ENCODE measurements around the gene DPP6.
"Not testable (repeated sequence)": the region's sequence is repeated elsewhere in the genome, so short reads cannot be mapped to it uniquely, and the experiment has no call there.

DPP6 gene

DNA sequence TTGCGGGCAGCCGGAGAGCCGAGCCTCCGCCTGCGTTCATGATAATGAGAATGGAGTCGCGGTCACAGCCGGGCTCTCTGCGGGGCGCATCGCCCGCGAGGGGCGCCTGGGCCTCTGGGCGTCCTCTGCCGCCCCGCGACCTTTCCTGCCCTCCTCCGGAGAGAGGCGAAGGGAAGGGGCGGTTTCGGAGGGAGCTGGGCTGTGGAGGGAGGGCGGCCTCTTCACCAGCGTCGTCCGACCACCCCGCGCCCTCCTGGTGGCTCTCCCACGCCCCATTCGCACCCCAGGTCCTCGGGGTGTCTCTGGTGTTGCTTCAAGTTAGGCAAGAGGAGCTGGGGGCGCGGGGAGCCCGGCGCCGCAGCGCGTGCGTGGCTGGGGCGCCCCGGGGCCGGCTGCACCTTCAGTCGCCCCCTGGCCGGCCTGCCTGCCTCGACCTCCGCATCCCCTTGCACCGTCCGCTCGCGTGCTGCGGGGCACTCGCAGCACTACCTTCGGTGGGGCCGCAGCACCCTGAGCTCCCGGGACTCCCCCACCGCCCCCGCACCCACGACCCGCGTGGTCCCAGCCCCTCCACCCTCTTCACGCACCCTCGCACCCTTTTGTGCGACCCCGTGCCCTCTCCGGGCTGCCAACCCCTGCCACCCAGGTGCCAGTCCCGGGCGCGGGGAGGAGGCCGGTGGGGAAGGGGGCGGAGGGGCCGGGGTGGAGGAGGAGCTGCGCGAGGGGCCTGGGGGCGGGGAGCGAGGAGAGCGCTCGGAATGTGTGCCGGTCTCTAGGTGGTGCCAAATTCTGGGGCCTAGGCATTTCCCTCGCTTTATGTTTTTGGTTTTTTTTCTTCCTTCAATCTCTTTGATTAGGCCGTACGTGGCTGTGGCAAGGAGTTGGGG lies at the start of gene DPP6:
Gene DPP6, plus strand, starts transcription at position 756 of the 887 bp plus-strand sequence.
- not testable (repeated sequence) for DNase-seq (ENCODE audit: low read depth)

DNA sequence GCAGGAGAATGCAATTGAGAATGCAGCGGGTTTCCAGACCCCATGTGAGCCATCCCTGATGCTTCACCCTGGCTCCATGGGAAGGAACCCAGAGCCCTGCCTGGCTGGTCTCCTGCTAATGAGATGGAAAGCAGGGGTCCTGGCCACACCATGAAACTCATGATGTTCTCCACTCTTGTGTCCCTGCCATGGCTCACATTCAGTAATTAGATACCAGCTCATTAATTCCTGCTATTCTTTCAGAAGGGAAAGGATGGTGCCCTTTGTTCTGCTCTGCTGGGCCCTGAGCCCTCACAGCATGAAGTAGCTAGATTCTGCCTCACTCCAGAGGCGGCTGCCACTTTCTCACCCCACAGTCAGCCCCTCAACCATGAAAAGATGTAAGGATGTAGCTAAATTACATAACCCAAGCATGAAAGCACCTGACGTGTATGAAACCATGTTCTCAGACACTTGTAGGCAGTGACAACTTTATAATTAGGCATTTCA lies 42.7 kb upstream of the DPP6 start:
- not testable (repeated sequence) for DNase-seq (ENCODE audit: low read depth)

DNA sequence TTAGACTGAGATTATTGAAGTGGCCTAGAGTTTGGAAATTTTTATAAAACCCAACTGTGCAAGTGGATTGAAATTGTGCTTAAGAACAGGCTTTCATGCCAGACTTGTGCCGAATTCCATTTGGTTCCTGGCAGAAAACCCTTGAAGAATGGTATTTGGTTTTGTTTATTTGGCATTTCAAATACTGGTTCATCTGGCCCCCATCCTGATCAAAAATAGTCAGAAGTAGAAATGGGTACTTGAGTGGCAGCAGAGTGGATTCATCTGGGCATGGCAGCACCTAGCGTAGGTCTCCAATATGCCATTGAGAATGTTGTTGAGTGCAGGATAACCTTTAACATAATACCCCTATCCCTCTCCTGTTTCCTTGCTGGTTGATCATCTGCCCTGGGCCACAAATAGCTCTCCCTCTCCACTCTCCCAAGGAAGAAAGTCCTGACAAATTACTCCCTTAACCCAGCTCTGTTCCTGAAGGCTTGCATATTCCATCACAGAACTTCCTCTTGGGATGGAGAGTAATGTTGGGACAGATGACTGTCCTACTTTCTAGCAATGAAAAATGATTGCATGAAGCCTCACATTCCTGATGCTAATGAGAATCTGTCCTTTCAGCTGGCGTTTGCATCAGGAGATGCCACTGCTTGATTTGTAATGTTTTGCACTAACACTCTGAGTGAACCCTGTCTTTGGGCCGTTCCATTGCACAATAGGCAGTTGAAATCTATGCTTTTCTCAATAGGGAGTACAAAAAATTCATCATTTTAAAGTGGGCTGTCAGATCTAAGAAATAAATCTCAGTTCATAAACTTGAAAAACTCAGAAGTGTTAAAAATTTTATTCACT lies 41.3 kb upstream of the DPP6 start:
- DNase-seq (ENCODE audit: low read depth), result not testable (repeated sequence)

DNA sequence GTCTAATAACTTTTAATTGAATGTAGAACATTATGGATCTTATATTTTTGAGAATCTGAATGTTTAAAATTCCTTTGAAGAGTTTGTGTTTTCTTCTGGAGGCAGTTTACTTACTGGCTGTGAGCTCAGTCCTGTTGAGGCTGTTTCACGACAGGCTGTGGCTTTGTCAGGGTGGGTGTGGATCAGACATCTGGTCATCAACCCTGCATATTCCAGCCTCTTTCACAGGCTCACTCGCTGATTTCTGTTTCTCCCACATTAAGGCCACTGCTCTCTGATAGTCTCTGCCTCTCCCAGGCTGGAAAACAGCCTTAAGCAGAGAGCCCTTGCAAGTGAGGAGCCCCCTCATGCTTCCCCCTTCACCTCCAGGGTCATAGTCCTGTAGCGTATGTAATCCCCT lies 39.4 kb upstream of the DPP6 start:
- not testable (repeated sequence) for DNase-seq (ENCODE audit: low read depth)

DNA sequence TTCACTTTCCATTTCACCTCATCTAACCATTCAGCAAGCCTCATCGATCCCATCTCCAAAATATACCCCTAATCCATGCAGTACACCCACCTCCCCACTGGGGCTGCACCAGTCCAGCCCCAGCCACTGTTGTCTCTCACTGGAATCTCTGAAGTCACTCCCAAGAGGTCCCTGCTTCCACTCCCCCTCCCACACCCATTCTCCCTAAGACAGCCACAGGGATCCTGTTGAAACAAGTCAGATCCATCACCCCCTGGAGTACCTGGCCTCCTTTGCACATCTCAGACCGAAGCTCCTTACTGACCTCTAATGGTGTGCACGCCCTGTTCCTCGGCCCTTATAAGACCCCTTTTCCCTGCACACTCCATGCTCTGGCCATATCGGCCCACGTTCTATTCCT lies 36.6 kb upstream of the DPP6 start:
- not testable (repeated sequence) for DNase-seq (ENCODE audit: low read depth)

DNA sequence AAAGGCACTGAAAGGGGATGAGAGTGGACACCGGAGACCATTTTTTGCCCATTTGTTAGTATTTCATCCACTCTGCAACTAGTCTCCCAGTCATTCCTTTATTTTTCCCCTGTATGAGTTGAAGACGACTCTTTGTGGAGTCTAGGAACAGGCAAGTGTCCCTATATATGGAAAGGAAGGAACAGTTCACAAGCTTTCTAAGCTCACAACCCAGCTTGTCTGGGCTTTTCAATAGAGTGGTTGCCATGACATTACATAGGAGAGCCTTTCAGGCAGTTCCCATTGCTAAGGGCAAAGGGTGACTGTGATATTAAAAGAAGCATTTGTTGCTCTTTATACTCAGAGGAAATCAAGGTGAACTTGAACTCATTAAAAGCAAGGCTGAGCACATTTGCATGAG lies 33.8 kb upstream of the DPP6 start:
- not testable (repeated sequence) for DNase-seq (ENCODE audit: low read depth)

DNA sequence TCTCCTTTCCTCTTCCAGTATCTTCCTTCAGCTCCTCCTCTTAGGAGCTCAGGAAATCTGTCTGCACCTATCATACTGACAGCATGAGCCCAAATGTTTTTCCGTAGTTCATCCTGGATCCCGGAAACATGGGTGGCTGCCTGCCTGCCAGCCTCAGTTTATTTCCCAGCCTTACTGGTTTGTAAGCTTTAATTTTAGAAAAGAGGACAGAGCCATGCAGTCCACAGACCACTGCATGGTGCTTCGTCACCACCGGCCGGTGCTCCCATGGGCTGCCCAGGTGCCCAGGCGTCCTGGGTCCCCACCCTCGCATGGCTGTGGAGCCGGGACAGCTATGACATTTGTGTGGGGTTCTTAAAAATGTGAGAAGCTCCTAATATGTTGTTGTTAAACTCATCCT lies 24.4 kb upstream of the DPP6 start:
- not testable (repeated sequence) for DNase-seq (ENCODE audit: low read depth)

DNA sequence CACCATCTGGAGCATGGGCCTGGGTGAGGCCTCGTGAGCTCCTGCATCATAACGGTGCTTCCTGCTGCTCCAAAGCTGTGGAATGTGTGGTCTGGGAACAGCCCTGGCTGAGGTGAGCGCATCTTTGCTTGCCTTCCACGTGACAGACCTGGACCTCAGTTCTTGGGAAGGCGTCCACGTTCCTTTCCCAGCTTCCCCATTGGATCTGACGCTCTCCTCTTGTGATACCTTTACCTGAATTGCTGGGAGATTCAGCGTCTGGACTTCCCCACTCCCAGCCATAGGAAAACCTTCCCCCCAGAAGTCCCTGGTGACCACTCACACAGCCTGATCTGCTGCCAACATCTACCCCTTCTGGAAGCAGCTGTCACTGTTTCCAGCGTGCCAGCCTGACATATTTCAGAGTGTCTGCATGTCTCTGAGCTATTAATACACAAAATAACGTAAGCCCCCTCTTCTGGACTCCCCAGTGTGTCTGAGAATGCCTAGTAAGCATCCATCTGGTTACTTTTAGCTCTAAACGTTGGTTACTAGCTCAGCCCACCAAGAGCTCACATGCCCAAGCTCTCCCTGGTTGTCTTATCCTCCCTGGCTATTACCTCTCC lies 21.6 kb upstream of the DPP6 start:
- not testable (repeated sequence) for DNase-seq (ENCODE audit: low read depth)

DNA sequence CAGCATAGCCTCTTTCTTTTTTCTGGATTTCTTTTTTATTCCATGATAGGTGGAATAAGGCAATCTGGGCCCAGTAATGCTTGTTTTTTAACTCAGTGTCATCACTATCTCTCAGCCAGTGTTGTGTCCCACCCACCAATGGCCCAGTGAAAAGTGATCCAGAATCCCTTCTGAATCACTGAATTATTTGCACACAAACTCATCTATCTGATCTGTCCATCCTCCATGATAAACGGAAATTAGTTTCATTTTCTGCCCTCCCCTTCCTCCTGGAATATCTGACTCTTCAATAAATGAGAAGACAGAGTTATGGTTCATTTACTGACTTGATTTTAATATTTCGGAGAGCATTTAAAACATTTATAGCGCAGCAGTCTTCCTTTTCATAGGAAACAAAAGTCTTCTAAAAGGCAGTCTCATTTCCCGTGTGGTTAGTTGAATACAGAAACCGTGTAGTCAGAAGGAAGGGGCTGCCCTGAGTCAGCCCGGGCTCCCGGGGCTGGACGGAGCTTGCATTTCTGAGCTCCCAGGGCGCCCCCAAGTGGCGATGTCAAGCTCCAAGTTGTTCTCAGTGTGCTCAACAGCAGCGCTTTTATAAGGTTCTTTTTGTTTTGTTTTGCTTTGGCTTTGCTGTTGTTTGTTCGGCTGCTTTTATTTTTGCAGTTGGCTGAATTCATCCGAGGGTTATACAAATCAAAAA lies 12.6 kb upstream of the DPP6 start:
- DNase-seq (ENCODE audit: low read depth), result not testable (repeated sequence)

DNA sequence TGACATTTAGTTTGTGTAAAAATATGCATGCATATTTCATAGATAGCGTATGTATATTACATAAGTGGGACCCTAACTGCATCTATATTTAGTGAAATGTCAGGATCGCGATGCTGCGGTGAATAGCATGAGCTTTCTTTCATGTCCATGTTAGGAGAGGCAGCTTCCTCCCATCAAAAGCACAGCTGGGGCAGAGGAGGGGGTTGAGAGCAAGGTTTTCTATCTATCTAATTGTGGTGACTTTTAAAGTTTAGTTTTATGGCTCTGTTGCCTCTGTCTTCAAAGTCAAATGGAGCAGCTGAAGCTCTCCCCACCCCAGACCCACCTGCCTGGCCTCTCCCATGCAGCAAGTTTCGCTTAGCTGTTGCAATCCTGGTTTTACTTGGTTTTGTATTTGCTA lies 1.8 kb upstream of the DPP6 start:
- DNase-seq (ENCODE audit: low read depth), result not testable (repeated sequence)

DNA sequence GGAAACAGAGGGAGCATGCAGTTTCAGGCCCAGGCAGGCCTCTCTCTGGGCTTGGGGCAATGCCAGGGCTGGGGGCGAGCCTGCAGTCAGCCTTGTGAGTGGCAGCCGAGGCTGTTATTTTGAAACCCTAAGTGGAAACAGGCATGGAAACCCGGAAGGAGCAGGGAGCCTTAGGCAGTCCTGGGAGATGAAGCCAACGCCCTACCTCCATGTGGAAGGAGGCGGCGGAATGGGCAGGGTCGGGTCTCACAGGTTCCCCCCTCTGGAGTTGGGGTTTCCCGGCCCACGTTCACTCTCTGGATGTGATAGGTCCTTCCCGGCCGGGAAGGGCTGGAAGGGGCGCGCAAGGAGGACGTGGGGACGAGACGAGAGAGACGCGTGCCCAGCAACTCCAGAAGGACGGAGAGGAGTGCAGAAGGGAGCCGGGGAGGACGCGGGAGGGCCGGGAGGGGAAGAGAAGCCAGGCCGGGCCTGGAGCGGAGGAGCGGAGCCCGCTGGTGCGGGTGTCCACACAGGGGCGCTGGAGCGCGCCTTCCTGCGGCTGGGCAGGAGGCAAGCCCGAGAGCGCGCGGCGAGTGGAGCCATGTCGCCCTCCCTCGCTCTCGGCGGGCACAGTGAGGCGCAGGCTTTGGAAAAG lies 1.1 kb upstream of the DPP6 start:
- DNase-seq (ENCODE audit: low read depth), result not testable (repeated sequence)

DNA sequence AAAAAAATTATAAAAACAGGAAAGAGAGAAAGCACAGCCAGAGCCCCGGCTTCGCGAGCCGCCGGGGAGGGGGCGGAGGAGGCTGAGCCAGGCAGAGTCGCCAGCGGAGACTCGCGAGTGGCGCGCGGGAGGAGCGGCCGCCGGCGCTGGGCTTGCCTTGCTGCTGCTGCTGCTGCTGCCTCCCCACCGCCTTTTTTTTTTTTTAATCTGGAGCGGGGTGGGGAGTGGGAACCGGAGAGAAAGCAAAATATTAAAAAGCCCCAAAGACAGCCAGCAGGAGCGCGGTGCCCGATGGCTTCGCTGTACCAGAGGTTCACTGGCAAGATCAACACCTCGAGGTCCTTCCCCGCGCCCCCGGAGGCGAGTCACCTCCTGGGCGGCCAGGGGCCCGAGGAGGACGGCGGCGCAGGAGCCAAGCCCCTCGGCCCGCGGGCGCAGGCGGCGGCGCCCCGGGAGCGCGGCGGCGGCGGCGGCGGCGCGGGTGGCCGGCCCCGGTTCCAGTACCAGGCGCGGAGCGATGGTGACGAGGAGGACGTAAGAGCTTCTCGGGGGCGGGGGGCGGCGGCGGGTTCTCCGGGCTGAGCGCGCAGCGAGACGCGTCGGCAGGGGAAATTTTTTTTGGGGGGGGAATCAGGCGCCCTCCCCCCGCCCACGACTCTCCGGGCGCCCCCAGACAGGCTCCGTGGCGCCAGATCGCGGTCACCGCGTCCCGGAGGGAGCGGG lies 493 bp downstream of the DPP6 start:
- not testable (repeated sequence) for DNase-seq (ENCODE audit: low read depth)

DNA sequence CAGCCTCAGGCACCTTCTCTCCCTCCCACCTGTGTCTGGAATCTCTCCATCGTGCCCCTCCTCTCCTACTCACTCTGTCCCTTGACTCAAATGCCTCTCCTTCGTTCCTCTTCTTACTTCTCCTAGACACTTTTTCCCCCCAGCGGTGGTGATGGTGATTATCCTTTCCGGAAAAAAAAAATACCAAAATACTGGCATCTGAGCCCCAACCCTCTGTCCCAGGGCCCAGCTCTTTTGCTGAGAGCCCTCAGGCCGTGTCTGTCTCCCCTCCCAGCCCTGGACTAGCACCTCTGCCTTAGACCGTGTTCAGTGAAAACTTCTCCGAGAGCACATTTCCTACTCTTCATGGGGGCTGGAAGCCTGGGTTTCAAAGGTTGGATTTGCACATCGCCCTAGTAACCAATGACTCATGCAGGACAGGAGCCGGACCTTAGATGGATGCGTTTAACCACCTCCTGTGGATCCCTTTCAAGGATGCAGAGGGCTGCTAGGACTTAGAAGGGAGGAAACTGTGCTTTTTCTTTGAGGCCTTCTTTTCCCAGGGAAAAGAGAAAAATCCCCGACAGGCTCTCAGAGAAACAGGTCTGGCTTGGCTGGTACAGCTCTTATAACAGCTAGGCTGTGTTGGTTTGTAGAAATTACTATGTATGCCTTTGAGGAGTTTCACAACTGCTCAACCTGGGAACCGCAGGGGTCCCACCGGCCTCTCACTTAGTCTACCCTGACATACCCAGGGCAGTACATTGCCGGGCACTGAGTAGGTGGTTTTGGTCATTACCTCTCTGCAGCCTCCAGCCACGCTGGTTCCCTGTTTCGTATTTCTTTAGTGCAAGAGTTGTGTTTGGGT lies 1.5 kb downstream of the DPP6 start:
- not testable (repeated sequence) for DNase-seq (ENCODE audit: low read depth)

DNA sequence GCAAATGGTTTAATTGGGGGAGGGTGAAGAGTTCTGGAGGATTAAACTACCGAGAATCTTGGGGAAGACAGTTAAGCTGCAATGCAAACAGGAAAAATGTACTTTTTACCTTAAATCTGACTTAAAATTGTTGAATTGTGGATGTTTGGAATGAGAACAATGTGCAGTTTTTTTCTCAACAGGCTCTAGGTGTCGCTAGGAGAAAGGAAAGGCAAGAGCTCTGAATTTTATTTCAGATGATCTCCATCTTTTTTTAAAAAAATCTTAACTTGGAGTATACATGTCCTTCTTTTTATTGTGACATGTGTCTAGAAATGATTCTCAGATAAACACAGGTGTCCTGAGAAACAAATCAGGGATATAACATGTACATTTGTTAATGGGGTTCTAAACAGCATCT lies 2.5 kb downstream of the DPP6 start:
- DNase-seq (ENCODE audit: low read depth), result not testable (repeated sequence)

DNA sequence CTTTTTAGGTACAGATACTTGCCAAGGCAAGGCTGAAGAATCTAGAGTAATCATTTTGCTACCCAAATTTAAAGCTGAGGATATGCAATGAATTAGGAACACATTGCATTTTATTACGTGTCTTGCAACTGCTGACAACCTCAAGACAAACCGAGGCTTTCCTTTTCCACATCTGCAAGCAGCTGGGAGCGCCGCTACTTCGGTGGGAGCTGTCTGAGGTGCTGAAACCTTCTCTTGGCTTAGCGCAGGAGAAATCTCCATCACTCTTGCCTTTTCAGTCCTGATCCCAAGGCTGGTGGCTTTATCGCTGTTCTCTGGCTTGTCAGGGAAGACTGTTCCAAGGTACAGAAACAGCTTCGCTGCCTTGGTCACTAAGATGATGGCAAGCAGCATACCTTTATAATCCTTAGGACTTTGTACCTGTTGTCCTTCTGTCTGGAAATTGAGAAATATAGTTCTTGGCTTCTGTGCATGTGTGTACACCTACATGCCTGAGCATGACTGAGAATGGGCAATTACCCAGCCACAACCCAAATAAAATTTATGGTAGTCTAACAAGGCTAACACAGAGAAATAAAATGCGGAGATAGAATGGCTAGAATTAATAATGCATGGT lies 3.4 kb downstream of the DPP6 start:
- not testable (repeated sequence) for DNase-seq (ENCODE audit: low read depth)

DNA sequence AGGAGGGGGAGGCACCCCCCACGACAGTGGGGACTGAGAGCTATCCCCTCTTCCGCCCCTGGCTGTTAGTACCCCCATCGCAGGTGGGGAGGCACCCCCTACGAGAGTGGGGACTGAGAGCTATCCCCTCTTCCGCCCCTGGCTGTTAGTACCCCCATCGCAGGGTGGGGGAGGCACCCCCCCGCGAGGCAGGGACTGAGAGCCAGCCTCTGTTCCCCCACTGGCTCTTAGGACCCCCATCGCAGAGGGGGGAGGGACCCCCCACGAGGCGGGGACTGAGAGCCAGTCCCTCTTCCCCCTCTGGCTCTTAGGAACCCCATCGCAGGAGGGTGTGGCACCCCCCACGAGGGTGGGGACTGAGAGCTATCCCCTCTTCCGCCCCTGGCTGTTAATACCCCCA lies 6.6 kb downstream of the DPP6 start:
- not testable (repeated sequence) for DNase-seq (ENCODE audit: low read depth)

DNA sequence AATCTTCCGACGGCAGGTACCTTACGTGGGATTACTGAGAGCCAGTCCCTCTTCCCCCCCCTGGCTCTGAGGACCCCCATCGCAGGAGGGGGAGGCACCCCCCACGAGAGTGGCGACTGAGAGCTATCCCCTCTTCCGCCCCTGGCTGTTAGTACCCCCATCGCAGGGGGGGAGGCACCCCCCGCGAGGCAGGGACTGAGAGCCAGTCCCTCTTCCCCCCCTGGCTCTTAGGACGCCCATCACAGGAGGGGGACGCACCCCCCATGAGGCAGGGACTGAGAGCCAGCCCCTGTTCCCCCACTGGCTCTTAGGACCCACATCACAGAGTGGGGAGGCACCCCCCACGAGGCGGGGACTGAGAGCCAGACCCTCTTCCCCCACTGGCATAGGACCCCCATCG lies 8.4 kb downstream of the DPP6 start:
- DNase-seq (ENCODE audit: low read depth), result not testable (repeated sequence)

DNA sequence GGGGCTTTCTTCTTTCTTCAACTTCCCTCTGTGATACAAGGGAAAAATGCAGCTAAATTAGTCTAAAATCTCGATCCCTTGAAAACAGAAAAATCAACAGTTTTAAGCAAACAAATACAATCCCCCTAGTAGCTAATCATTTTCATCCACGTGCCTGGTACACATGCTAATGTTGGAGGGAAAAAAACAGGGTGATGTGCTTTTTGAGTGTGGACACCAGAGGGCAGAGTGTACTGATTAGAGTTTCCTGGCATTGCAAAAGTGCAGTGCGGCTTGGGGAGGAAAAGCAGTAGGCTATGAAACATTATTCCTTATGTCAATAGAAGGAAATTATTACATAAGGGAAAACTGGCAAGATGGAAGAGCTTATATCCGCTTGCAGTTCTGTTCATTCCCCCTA lies 19.6 kb downstream of the DPP6 start:
- DNase-seq (ENCODE audit: low read depth), result not testable (repeated sequence)

All from activated T-helper 9 cell treated with anti-CD3 and anti-CD28 coated beads, Interleukin-2, amount 50 U/mL, for 16 hours (primary cell).